Epithelial cell of prostate (primary cell): ENCODE measurements around the gene LRP1B.

Experiments
- DNase-seq: peaks from one replicate; pipeline ENCODE4 v3.0.0-alpha.2; 2011; ENCODE audit warnings: low read depth, low spot score
- H3K27ac ChIP-seq: fragments of 450-650 bp; 2 replicates; pipeline ENCODE4 v1.5.1; 2017; ENCODE audit warnings: mild to moderate bottlenecking

LRP1B gene

DNA sequence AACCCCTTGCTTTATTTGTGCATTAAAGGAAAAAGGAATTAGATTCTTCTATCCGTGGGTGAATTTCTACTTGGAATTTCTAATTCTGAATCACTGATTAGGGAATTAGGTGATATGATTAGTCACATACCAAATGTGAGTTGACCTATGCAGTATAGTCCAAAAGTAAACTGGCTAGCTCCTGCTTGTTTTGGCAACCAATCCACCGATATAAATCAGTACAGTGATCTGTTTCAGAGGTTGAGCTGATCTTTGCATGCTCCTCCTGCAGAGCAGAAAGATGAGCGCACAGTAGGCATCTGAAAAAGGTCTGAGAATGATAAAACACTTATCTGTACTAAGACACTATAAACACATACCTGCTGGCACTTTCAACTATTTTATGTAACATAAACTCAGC, 86.6 kb downstream of the LRP1B start:
- DNase-seq, result no peak
- no peak overlapping the region for H3K27ac ChIP-seq

DNA sequence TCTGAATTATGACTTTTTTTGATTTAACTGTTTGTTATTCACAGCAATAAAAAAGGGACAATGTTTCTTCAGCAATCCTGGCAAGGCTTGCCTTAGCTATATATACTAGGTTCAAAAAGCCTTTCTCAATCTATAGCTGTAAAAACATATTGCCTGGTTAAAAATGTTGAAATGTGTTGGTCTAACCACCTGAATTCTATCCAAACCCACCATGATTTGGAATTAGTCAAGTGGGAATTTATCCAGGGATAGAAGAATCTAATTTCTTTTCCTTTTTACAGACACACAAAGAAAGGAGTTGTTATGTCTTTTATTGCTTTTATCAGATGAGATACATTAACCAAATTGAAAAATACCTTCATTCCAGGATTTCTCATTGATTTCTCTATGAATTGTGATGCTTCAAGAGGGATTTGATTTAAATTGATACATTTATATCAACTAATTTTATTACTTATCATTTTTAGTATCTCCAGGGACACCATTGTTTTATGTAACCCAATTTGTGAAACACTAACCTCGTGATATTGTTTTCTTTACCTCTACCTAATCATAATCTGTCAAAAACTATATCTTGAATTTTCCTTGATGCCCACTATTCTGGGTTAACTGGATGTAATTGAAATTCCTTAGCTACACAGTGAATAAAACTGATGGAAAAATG, 88.1 kb downstream of the LRP1B start:
- DNase-seq, result no peak
- no peak overlapping the region for H3K27ac ChIP-seq

DNA sequence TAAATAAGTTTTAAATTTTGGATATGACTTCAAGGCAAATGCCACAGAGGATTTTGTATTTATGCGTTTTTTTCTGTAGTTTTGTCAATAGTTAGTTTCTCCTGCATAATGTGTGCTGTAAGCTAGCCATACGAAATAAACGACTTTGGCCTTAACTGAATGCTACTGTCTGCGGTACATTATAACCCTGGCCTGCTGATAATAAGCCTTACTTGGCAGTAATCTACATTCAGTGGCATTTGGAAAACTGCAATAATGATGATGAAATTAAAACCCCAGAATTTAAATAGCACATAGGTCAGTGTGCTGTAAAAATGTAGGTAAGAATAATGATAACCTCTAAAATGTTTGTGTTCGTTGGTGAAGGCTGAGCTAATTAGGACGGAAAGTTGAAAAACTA, 88.8 kb downstream of the LRP1B start:
- no peak overlapping the region for H3K27ac ChIP-seq
- DNase-seq, result no peak

DNA sequence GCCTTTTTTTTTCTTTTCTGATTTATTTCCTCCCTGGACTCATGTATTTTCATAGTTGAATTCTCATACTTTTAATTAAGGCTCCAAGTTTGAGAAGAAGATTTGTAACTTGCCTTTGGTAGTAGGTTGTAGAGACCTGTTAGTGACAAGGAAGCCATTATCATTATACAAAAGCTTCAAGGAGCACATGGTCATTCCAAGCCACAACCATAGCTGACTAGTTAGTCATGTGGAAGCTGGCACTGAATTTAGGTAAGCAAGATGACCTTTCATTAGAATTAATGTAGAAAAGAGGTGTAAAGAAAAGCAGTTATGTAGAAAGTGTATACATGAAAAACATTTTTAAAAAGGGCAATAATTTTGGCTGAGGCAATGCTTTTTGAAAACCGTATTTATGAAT, 89.7 kb downstream of the LRP1B start:
- DNase-seq, result no peak
- H3K27ac ChIP-seq, result peak overlapping the region; percentile 5

DNA sequence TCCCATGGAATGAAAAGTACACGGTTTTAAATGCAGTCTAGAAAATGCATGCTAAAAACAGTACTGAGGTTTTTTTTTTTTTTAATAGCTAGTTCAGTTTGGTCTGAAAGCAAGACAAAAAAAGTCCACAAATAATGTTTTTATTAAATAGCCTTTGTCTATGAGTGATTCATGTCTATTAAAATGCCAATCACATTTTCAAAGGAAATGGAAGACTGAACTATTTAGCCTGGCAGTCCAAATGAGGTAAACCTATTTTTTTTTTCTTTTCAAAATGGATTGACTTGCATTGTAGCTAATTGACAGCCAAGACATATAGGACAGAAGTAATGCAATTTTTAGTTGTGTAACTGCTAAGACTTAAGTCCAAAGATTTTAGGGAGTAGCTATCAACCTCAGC, 90.3 kb downstream of the LRP1B start:
- peak overlapping the region; percentile 5 for H3K27ac ChIP-seq
- DNase-seq, result no peak

DNA sequence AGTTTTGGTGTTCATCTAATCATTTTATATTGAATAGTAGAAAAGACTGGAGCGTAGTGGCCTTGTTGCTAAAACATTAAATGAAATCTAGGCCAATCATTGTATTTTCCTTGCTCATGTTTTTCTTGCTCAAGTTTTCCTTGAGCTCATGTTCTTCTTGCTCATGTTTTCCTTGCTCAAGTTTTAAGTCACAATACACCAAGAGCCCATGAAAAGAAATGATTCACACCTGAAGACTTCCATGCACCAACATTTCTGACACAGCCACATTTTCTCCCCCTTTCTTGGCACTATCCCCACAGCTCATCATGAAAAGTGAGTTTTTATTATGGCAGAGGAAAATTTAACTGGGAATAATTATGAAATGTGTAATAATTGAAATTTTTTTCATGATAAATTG, 92.0 kb downstream of the LRP1B start:
- DNase-seq, result no peak
- no peak overlapping the region for H3K27ac ChIP-seq

DNA sequence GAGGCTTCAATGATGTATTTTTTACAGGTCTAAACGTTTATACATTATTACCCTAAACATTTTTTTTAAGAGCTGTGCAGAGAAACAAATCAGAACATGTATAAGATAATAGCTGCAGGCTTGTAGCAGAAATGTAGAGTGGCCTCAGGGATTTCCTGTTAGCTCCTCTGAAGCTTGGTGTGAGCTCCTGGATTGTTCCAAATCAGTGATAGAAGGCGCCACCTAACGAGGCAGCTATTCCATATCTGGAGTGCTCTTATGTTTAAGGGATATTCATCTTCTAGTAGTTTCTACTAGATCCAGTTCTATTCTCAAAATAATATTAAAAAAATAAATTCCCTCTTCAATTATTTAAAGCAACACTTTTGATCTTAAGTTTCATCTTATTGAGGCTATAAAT, 93.1 kb downstream of the LRP1B start:
- no peak for DNase-seq

DNA sequence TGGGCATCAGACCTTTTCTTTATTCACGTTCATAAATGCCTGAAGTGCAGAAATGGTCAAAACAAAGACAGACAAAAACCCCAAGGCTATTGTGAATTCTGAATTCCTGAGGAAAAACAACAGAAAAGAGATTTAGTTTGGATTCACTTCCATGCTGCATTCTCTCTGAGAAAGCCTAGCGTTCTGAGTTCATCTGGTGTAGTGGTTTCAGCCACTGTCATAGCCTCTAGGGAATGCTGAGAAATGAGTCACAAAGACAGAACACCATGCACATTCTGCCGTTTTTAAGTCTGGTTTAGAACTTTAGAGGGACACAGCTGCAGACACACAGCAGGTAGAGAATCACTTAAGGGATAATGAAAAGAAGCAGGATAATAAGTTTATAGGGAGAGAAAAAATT, 93.8 kb downstream of the LRP1B start:
- H3K27ac ChIP-seq, result no peak overlapping the region
- no peak for DNase-seq

More for the DNA sequence above, 93.1 kb downstream of the LRP1B start:
- H3K27ac ChIP-seq, result no peak overlapping the region

DNA sequence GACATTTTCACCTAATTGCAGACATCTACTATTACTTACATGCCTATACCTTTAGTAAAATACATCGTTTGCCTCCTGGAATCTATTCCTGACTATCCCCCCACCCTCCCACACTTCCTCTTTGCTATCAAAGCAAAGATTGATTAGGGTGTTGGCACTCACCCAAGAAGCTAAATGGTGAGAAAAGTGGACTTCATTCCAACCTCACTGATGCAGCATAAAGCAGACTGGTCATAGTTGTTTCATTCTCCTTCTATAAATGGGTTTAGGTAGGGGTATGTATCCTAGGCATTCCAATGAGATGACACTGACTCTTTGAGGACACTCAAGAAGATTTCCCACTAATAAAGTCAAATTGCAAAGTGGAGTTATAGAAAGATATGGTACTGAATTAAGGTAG, 97.4 kb downstream of the LRP1B start:
- H3K27ac ChIP-seq, result no peak overlapping the region
- DNase-seq, result no peak

DNA sequence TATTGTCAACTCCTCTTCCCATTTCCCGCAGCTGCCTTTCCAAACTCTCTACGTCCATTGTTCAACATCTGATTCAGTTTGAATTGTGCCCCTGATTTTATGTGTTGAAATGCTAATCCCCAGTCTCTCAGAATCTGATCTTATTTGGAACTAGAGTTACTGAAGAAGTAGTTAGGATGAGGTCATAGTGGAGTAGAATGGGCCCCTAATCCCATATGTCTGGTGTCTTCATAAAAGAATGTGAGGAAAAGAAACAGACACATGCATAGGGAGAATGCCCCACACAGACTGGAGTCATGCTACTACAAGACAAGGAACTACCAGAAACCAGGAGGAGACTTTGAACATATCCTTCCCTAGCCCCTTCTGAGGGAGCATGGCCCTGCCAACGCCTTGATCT, 99.2 kb downstream of the LRP1B start:
- DNase-seq, result no peak
- no peak overlapping the region for H3K27ac ChIP-seq

DNA sequence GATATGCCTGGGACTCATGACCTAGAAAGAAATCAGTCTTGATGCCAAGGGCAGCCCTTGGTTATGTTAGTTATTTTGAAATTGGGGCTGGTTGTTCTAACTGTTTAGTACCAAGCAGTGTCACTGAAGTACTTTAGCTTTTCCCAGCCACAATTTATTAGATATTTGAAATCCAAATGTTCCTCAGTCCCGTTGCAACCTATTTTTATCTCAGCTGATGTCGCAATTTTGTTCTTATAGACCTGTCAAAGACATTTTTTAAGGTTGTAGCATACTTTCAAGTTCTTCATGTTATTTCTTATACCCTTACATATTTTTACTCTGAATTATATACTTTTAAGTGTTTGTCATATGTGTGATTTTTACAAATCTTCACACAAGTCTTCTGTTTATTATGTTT, 100.1 kb downstream of the LRP1B start:
- H3K27ac ChIP-seq, result no peak overlapping the region
- no peak for DNase-seq

DNA sequence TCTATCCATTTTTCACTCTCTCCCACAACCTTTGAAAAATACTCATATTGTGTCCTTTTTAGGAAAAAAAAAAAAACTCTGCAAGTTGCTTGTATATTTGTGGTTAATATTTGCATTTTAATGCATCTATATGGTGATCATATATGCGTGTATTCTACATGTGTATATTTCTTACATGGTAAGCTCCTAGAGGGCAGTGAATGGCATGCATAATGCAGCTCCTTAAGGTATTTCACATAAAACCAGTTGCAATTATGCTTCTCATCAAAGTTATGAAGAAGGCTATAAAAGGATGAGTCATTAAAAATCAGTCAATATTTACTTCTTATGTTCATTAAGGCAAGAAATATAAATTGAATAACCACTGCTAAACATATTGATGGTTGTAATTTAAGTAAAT, 100.8 kb downstream of the LRP1B start:
- no peak for DNase-seq
- no peak overlapping the region for H3K27ac ChIP-seq

DNA sequence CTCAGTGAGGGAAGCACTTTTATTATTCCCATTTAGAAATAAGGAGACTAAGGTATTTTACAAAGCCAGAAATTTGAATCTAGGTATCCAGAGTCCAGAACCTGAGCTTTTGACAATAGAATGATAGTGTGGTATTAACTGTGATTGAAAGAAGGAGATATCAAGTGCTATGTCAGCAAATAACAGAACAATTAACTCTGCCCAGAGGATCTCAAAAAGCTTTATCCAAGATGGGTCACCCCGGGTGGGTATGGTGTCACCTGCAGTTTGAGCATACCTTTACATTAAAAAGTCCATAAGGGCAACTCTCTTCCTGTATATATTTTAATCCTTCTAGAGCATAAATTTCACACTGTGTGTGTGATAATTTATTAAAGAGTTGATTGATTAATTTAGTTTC, 105.4 kb downstream of the LRP1B start:
- no peak for DNase-seq
- no peak overlapping the region for H3K27ac ChIP-seq

DNA sequence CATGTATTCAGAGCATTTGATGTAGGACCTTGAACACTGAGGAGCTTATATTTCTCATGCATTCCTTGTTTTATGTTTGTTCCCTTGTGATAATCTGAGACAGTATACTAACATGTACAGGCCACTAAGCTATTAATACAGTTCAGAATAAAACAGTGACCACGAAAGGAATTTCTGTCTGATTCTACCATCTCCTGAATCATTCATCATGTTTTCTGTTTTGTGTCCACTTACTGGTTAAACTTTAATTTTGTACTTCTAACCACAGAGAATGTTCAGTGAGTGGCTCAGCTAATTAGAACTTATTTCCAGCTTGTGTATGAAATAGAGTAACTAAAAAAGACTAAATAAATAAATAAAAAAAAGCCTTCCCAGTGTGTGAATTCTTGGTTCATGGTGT, 110.4 kb downstream of the LRP1B start:
- no peak overlapping the region for H3K27ac ChIP-seq
- DNase-seq, result no peak

DNA sequence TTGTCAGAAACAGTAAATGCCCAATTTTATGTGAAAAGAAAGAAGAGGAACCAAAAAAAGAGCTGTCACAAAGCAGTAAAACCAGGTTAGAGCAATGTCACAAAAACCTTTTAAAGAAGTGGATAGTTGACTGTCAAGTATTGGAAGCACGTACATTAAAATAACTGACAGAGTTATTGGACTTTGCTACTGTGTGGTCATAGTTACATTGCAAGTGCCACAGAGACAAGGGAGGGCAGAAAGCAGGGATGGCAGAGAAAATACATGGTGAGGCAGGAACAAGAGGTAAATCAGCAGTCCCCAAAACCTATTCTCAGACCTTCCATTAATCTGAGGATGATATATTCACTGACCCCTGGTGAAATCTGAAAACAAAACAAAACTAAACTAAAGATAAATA, 116.3 kb downstream of the LRP1B start:
- no peak overlapping the region for H3K27ac ChIP-seq
- no peak for DNase-seq

DNA sequence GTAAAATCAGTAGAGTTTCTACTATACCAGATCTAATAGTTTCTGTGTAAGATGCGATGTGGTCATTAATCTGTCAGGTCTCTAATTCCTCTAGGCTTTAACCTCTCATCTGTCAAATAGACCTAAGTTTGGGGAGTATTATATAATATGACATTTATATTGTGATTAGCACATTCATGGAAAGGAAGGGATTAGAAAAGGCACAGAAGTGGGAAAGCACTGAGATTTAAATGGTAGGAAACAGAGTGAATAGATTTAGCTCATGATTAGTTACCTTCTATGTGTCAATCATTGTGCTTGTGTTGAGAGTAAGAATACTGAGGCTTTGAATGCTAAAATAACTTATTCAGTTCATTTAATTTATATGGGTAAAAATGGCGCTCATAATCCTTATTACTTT, 118.0 kb downstream of the LRP1B start:
- no peak overlapping the region for H3K27ac ChIP-seq
- DNase-seq, result no peak

DNA sequence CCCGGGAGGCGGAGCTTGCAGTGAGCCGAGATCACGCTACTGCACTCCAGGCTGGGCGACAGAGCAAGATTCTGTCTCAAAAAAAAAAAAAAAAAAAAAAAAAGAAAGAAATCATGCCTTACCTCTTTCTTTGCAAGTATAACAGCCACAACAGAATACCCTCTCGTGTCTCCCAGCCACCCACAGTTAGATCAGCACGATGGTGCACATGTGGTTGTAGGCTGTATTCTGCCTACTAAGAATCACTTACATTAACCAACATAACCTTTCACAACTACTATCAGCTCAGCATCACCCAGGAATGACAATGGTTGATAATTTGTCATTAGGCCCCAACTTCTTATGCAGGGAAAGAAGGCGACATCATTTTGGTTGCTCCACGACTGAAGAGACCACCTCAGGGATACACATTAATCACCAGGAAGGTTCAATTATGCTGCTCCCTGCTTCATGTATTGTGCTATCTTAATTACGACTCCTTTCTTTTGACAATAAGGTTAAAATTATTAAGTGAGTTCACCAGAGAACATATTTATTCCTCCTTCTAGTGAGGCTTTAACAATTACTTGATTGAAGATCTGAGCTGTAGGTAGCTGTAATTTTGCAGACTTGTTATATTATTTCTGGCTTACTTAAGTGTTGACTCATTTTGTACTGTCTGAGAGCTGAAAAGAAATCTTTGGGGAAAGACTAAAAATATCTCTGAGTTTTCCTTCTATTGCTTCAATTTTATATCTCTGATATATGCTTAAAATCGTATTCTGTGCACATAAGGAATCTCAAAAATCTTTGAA, 120.1 kb downstream of the LRP1B start:
- H3K27ac ChIP-seq, result no peak overlapping the region
- DNase-seq, result no peak

DNA sequence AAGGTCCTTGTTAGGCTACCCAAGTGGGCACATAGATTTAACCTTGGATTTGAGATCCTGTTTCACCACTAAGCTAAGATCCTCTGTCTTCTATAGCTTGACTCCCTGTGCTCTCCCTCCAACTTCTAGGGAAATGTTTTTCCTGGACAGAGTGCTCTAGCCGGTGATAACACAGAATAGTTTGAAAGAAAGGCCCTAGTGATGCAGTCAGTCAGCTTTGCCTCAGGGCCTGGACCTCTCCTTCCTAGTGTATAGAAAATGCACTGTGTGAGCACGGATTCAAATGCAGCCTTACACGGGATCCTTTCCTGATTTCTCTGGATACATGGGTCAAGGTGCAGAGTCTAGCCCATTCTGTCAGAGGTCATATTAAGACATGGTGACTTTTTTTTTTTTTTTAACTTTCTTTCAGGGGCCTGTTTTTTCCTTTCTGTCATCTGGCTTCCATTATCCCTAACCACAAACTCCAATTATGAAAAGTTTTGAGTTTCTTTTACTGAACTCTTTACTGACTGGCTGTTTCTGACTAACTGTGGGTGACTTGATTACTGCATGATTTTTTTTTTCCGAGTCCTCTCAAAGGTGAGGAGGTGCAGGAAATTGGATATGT, 122.6 kb downstream of the LRP1B start:
- no peak for DNase-seq
- H3K27ac ChIP-seq, result no peak overlapping the region

DNA sequence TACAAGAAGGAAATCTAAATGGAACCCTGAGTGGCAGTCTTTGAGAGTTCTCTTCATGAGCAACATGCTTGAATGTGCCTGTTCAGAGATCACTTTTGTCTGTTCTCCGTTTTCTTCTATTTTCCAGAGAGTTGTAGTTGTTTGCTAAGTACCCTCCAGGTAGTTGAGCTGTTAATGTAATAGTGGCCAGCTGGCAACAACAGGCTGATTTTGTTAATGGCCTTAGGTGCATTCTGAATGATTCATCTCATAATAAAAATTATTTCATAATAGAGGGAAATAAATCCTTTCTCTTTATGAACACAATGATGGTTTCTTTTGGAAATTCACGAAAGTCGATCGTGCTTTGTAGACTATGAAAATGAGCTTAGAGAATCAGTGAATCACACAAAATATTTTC, 136.8 kb downstream of the LRP1B start:
- no peak for DNase-seq
- no peak overlapping the region for H3K27ac ChIP-seq

DNA sequence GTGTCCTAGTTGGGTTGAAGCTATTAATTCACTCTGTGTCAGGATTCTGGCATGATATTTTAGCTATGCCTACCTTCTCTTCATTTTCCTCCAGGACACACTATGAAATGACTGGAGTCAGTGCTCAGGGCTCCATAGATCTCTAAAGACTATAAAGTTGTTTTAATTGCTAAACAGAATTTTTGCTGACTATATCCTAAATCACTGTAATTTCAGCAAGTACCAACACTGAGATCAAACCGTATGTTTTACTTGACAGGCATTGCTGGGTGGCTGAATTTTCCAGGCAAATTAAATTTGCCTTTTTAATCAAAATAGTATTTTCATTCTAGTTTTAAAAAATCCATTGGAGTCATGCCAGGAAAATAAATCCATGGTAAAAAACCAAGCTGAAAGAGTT, 138.1 kb downstream of the LRP1B start:
- DNase-seq, result no peak
- H3K27ac ChIP-seq, result no peak overlapping the region

DNA sequence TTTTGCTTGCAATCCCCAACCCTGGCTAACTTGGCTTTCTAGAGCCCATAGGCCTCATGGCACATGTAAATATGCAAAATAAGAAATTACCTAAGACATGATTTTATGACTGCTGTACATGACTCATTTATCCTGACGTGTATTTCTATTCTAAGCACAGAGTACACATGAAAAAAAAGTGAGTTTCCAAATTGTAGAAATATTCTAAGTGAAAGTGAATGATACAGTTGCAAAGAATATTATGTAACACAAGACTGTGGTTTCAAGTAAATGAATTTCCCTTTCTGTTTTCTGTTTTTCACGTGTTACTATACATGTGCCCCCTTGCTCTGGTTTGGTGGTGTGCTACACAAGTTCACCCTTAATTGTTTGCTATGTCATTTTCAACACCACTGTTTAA, 162.4 kb downstream of the LRP1B start:
- no peak overlapping the region for H3K27ac ChIP-seq
- no peak for DNase-seq

DNA sequence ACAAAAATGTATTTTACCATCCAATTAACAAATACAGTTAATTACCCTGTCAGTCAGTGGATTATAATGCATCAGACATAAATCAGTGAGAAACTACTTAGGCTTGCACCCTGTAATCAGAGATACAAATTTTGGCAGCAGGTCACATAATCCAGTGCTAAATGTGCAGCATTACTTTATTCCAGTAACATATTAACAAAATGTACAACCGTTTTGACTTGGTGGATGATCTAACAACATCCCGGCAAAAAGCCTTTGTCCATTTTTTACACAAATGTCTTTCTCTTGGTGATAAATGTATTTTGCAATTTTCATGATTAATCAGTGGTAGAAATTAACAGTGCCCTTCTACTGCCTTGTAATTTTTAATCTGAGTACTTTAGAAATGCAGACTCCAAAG, 162.8 kb downstream of the LRP1B start:
- DNase-seq, result no peak
- H3K27ac ChIP-seq, result no peak overlapping the region
